Osteocyte (in vitro differentiated cells): ENCODE data around the gene HACD1. TPM values are rescaled to one million over a fixed set of nuclear protein-coding genes. Genes with fewer than 3 reads are reported as not detected.
A peak's percentile ranks its signal among the peaks of the same experiment; 100 is the strongest.
"Not testable (repeated sequence)": the region's sequence is repeated elsewhere in the genome, so short reads cannot be mapped to it uniquely, and the experiment has no call there.

ENCODE experiments used
- DNase-seq: peaks from one replicate; pipeline ENCODE4 v3.0.0; 2021; ENCODE audit warnings: mixed read lengths; ENCODE audit not compliant: unreplicated experiment; ENCODE audit errors: extremely low spot score
- H3K27ac Mint-ChIP-seq: one replicate; pipeline ENCODE4 v1.8.0; 2021; ENCODE audit warnings: mild to moderate bottlenecking, mixed read lengths; ENCODE audit not compliant: unreplicated experiment
- H3K27me3 Mint-ChIP-seq: one replicate; pipeline ENCODE4 v1.8.0; 2021; ENCODE audit warnings: mixed read lengths; ENCODE audit not compliant: unreplicated experiment
- H3K36me3 Mint-ChIP-seq: one replicate; pipeline ENCODE4 v1.8.0; 2021; ENCODE audit warnings: mixed read lengths; ENCODE audit not compliant: unreplicated experiment
- H3K4me1 Mint-ChIP-seq: one replicate; pipeline ENCODE4 v1.8.0; 2021; ENCODE audit warnings: mixed read lengths; ENCODE audit not compliant: unreplicated experiment
- H3K4me3 Mint-ChIP-seq: one replicate; pipeline ENCODE4 v1.8.0; 2021; ENCODE audit warnings: mild to moderate bottlenecking, moderate library complexity, mixed read lengths; ENCODE audit not compliant: unreplicated experiment
- H3K9me3 Mint-ChIP-seq: one replicate; pipeline ENCODE4 v1.8.0; 2021; ENCODE audit warnings: mixed read lengths; ENCODE audit not compliant: unreplicated experiment
- CTCF ChIP-seq: fragments of 200-600 bp; sonication (generic); IDR thresholded peaks from 2 replicates; pipeline ENCODE4 v1.5.0; 2021; ENCODE audit warnings: antibody characterized with exemption, mild to moderate bottlenecking, moderate library complexity
- total RNA-seq: library from RNA; stranded (reverse); gene quantifications from 2 replicates; pipeline ENCODE4 v1.2.1, GENCODE V29; 2021

The HACD1 gene
- total RNA-seq, 1 donor from 2014 or later = 25.1 TPM

- H3K27ac Mint-ChIP-seq = no peak overlapping the region
- H3K4me1 Mint-ChIP-seq = no peaks in the 10 kb centered on the region
- TF ChIP-seq CTCF = no peak
- H3K9me3 Mint-ChIP-seq = no peaks in the 10 kb centered on the region
- DNase-seq = no peak
- peaks cover 3% of the 10 kb centered on the region for H3K36me3 Mint-ChIP-seq
- H3K27me3 Mint-ChIP-seq = no peaks in the 10 kb centered on the region
- H3K4me3 Mint-ChIP-seq = no peak overlapping the region
These were observed 19.8 kb downstream of the HACD1 start for GRCh38 chr10:17597386-17597785.

GRCh38 chr10:17590969-17591645 lies 26.1 kb downstream of the HACD1 start:
- Mint-ChIP-seq H3K4me1 (peaks cover 19% of the 10 kb centered on the region), H3K36me3 (peaks cover 4% of the 10 kb centered on the region), H3K9me3 (no peaks in the 10 kb centered on the region), H3K27me3 (no peaks in the 10 kb centered on the region), H3K27ac (no peak overlapping the region), H3K4me3 (no peak overlapping the region)
- no peak for DNase-seq
- TF ChIP-seq CTCF = no peak

- H3K27me3 Mint-ChIP-seq = not testable (repeated sequence)
These were observed 27.9 kb downstream of the HACD1 start for GRCh38 chr10:17589316-17589715.

GRCh38 chr10:17588420-17588819 lies 28.8 kb downstream of the HACD1 start:
- no peak overlapping the region for H3K27ac Mint-ChIP-seq
- DNase-seq = no peak
- H3K4me1 Mint-ChIP-seq = peaks cover 19% of the 10 kb centered on the region
- H3K9me3 Mint-ChIP-seq = no peaks in the 10 kb centered on the region
- no peak for TF ChIP-seq CTCF
- H3K4me3 Mint-ChIP-seq = no peak overlapping the region
- no peaks in the 10 kb centered on the region for H3K27me3 Mint-ChIP-seq
- peaks cover 4% of the 10 kb centered on the region for H3K36me3 Mint-ChIP-seq

More at GRCh38 chr10:17589316-17589715, 27.9 kb downstream of the HACD1 start:
- H3K27ac Mint-ChIP-seq, H3K4me3 Mint-ChIP-seq, H3K9me3 Mint-ChIP-seq, DNase-seq, H3K36me3 Mint-ChIP-seq: not testable (repeated sequence)
- peaks cover 19% of the 10 kb centered on the region for H3K4me1 Mint-ChIP-seq

- not testable (repeated sequence) for DNase-seq, H3K27me3 Mint-ChIP-seq, H3K9me3 Mint-ChIP-seq, H3K4me3 Mint-ChIP-seq, H3K36me3 Mint-ChIP-seq, H3K27ac Mint-ChIP-seq
- H3K4me1 Mint-ChIP-seq = peaks cover 19% of the 10 kb centered on the region
These were observed 29.9 kb downstream of the HACD1 start for GRCh38 chr10:17587321-17587720.

GRCh38 chr10:17586821-17587234 lies 30.3 kb downstream of the HACD1 start:
- Mint-ChIP-seq H3K36me3 (no peaks in the 10 kb centered on the region), H3K9me3 (no peaks in the 10 kb centered on the region), H3K27ac (peak overlapping the region; percentile 18), H3K4me3 (no peak overlapping the region), H3K4me1 (peaks cover 19% of the 10 kb centered on the region), H3K27me3 (no peaks in the 10 kb centered on the region)
- DNase-seq = no peak
- no peak for TF ChIP-seq CTCF
